GM12892 (cell line): ENCODE data around the gene FAM107A.

ENCODE experiments used
- POLR2A ChIP-seq: IDR thresholded peaks from 2 replicates; pipeline ENCODE4 v1.6.1; 2011; ENCODE audit warnings: low read depth, low read length, control low read depth
- POLR2AphosphoS5 ChIP-seq: IDR thresholded peaks from 2 replicates; pipeline ENCODE4 v1.6.1; 2011; ENCODE audit warnings: low read depth, low read length, control low read depth

GRCh38 chr3:58536501-58537411 lies 40.4 kb downstream of the FAM107A start, which contains the start of gene ACOX2:
- TF ChIP-seq POLR2A (no peak), POLR2AphosphoS5 (no peak)
